GM08714 (cell line): Measurements from ENCODE around the gene GGPS1.
"Not testable (repeated sequence)": the region's sequence is repeated elsewhere in the genome, so short reads cannot be mapped to it uniquely, and the experiment has no call there.

Experiments
- H3K4me3 ChIP-seq: fragments of 200-500 bp; sonication (Bioruptor generic); 2 replicates; pipeline ENCODE4 v1.5.1; 2014; ENCODE audit warnings: mild to moderate bottlenecking, low read length, inconsistent platforms
- ZNF274 ChIP-seq: IDR thresholded peaks from 2 replicates; pipeline ENCODE4 v1.6.1; 2012; ENCODE audit warnings: mild to moderate bottlenecking, low read depth, low read length

GGPS1 gene

GRCh38 chr1:235342039-235342438, 13.7 kb downstream of the GGPS1 start:
- TF ChIP-seq ZNF274: no peak
- no peak overlapping the region for H3K4me3 ChIP-seq

GRCh38 chr1:235342471-235342870, 14.1 kb downstream of the GGPS1 start:
- no peak for TF ChIP-seq ZNF274

GRCh38 chr1:235343726-235344125, 15.4 kb downstream of the GGPS1 start:
- TF ChIP-seq ZNF274: no peak
- H3K4me3 ChIP-seq: no peak overlapping the region

More at GRCh38 chr1:235342471-235342870, 14.1 kb downstream of the GGPS1 start:
- H3K4me3 ChIP-seq: no peak overlapping the region

GRCh38 chr1:235351441-235351840, 23.1 kb downstream of the GGPS1 start:
- TF ChIP-seq ZNF274: no peak

GRCh38 chr1:235351898-235352297, 23.5 kb downstream of the GGPS1 start:
- H3K4me3 ChIP-seq: no peak overlapping the region
- TF ChIP-seq ZNF274: no peak

More at GRCh38 chr1:235351441-235351840, 23.1 kb downstream of the GGPS1 start:
- no peak overlapping the region for H3K4me3 ChIP-seq

GRCh38 chr1:235357485-235358373, 29.4 kb downstream of the GGPS1 start:
- no peak for TF ChIP-seq ZNF274
- H3K4me3 ChIP-seq: no peak overlapping the region

GRCh38 chr1:235358899-235359298, 30.5 kb downstream of the GGPS1 start:
- TF ChIP-seq ZNF274: no peak
- no peak overlapping the region for H3K4me3 ChIP-seq

- not testable (repeated sequence) for H3K4me3 ChIP-seq
Observed at GRCh38 chr1:235364189-235364588, 35.8 kb downstream of the GGPS1 start.

GRCh38 chr1:235366286-235366685, 37.9 kb downstream of the GGPS1 start:
- no peak for TF ChIP-seq ZNF274
- H3K4me3 ChIP-seq: no peak overlapping the region

GRCh38 chr1:235367000-235367908, 38.9 kb downstream of the GGPS1 start, which contains the start of gene TBCE:
Gene TBCE, plus strand, starts transcription at chr1:235367427. Its CDS starts 12,623 bp downstream, at chr1:235380050.
- peak within 1 kb of the TSS; percentile 85 for H3K4me3 ChIP-seq

GRCh38 chr1:235368428-235368827, 40.1 kb downstream of the GGPS1 start:
- TF ChIP-seq ZNF274: no peak
- 0 out of 2 replicates have a peak overlapping the region, but pooled peaks have one; percentile 85 for H3K4me3 ChIP-seq

More at GRCh38 chr1:235367000-235367908, 38.9 kb downstream of the GGPS1 start, which contains the start of gene TBCE:
- no peak for TF ChIP-seq ZNF274

- H3K4me3 ChIP-seq: no peak overlapping the region
Observed at GRCh38 chr1:235369802-235370201, 41.4 kb downstream of the GGPS1 start.

GRCh38 chr1:235375919-235376605, 47.7 kb downstream of the GGPS1 start:
- no peak overlapping the region for H3K4me3 ChIP-seq
- TF ChIP-seq ZNF274: no peak

More at GRCh38 chr1:235369802-235370201, 41.4 kb downstream of the GGPS1 start:
- TF ChIP-seq ZNF274: no peak

GRCh38 chr1:235378134-235378735, 49.9 kb downstream of the GGPS1 start:
- H3K4me3 ChIP-seq: not testable (repeated sequence)

GRCh38 chr1:235381955-235382739, 53.8 kb downstream of the GGPS1 start:
- H3K4me3 ChIP-seq: not testable (repeated sequence)

- H3K4me3 ChIP-seq: not testable (repeated sequence)
Observed at GRCh38 chr1:235385633-235386032, 57.3 kb downstream of the GGPS1 start.
